SK-N-SH (cell line): Measurements from ENCODE around the gene PTDSS2.

Source experiments
- CTCF ChIP-seq: fragments of 200-600 bp; sonication (generic); IDR thresholded peaks from 2 replicates; pipeline ENCODE4 v1.6.1; 2017; ENCODE audit warnings: antibody characterized with exemption, mild to moderate bottlenecking, moderate library complexity
- EZH2phosphoT487 ChIP-seq: fragments of 200-600 bp; sonication (generic); IDR thresholded peaks from 2 replicates; pipeline ENCODE4 v1.6.1; 2017; ENCODE audit warnings: low read depth, mixed run types, mild to moderate bottlenecking, antibody characterized with exemption, moderate library complexity, borderline replicate concordance
- GABPA ChIP-seq: IDR thresholded peaks from 2 replicates; pipeline ENCODE4 v1.4.0; 2012; ENCODE audit warnings: low read depth, mild to moderate bottlenecking
- POLR2AphosphoS5 ChIP-seq: IDR thresholded peaks from 2 replicates; pipeline ENCODE4 v1.6.1; 2012; ENCODE audit warnings: low read depth, low read length
- SIN3A ChIP-seq: IDR thresholded peaks from 2 replicates; pipeline ENCODE4 v1.6.1; 2012; ENCODE audit warnings: low read depth, mild to moderate bottlenecking, low read length, moderate library complexity, borderline replicate concordance
- TAF1 ChIP-seq: IDR thresholded peaks from 2 replicates; pipeline ENCODE4 v1.6.1; 2012; ENCODE audit warnings: low read depth, mild to moderate bottlenecking, low read length, moderate library complexity, borderline replicate concordance
- USF2 ChIP-seq: fragments of 150-350 bp; IDR thresholded peaks from 2 replicates; pipeline ENCODE4 v1.6.1; 2017; ENCODE audit warnings: antibody characterized with exemption, low read length, low read depth, borderline replicate concordance

GRCh38 chr11:497565-498296 is 47.7 kb downstream of the PTDSS2 start:
- TF ChIP-seq POLR2AphosphoS5: no peak
- no peak for TF ChIP-seq TAF1
- no peak for TF ChIP-seq CTCF
- no peak for TF ChIP-seq USF2
- no peak for TF ChIP-seq GABPA
- no peak for TF ChIP-seq EZH2phosphoT487
- TF ChIP-seq SIN3A: no peak
